Left lung (tissue), 10 donors: Measurements from ENCODE around the gene GRAP. TPM values are rescaled to one million over a fixed set of nuclear protein-coding genes. Genes with fewer than 3 reads are reported as not detected.

ENCODE experiments used
- ATAC-seq: fragments of 200-7000 bp; cut with Tn5 transposase; one replicate; pipeline ENCODE4 v1.9.1; 2020; ENCODE audit warnings: moderate library complexity
- DNase-seq, 4 donors: peaks; one replicate each; pipeline ENCODE4 v3.0.0-alpha.2; 2013 to 2020
- H3K27ac ChIP-seq, 2 donors: fragments of 200-600 bp; sonication (generic) in 1 of 2; one replicate each; pipeline versions ENCODE4 v1.5.0 to v1.8.0; 2020 to 2021
- H3K27me3 ChIP-seq, 2 donors: fragments of 200-600 bp; sonication (generic) in 1 of 2; one replicate each; pipeline versions ENCODE4 v1.5.0 to v1.8.0; 2020 to 2021
- H3K36me3 ChIP-seq, 2 donors: fragments of 200-600 bp; sonication (generic) in 1 of 2; one replicate each; pipeline versions ENCODE4 v1.5.0 to v1.8.0; 2020 to 2021
- H3K4me1 ChIP-seq, 2 donors: fragments of 200-600 bp; one replicate each; pipeline ENCODE4 v1.8.0; 2021
- H3K4me3 ChIP-seq, 2 donors: fragments of 200-600 bp; sonication (generic) in 1 of 2; one replicate each; pipeline versions ENCODE4 v1.5.0 to v1.8.0; 2020 to 2021; ENCODE audit warnings: mild to moderate bottlenecking in 1 of 2
- H3K9me3 ChIP-seq, 2 donors: fragments of 200-600 bp; sonication (generic) in 1 of 2; one replicate each; pipeline versions ENCODE4 v1.5.0 to v1.8.0; 2020 to 2021
- intact Hi-C, 2 donors: fragments of 100-400 bp; cut with DNase I; formaldehyde crosslinking; loops; one replicate each; pipeline versions ENCODE4 v1.11.2 to v1.14.2; 2022
- polyA plus RNA-seq, 6 donors: library from polyadenylated mRNA; unstranded; fragments of 120-200 nt; gene quantifications; one replicate each; pipeline ENCODE4 v1.2.1, GENCODE V29; 2013; ENCODE audit not compliant: insufficient read length in 6 of 6
- total RNA-seq, 2 donors: library from RNA; stranded (reverse); fragmentation: NEBNext Ultra II Directional; extraction: Animal tissue kit (Norgen Biotek cat#: 25700); gene quantifications; one replicate each; pipeline ENCODE4 v1.2.1, GENCODE V29; 2021
- TF ChIP-seq, protein P1 (sequence below), 2 donors: fragments of 200-600 bp; sonication (generic) in 1 of 2; IDR thresholded peaks; one replicate each; pipeline versions ENCODE4 v1.5.0 to v1.8.0; 2021; ENCODE audit warnings: antibody characterized with exemption in 2 of 2
- donor health status: DM: no; HTN: yes; CAD: no.
- donor health status: DM: no; HTN: no; CAD: no.

The GRAP gene
- total and polyA plus RNA-seq, 8 donors: 5.4 to 15.7 (median 12.6) TPM

DNA sequence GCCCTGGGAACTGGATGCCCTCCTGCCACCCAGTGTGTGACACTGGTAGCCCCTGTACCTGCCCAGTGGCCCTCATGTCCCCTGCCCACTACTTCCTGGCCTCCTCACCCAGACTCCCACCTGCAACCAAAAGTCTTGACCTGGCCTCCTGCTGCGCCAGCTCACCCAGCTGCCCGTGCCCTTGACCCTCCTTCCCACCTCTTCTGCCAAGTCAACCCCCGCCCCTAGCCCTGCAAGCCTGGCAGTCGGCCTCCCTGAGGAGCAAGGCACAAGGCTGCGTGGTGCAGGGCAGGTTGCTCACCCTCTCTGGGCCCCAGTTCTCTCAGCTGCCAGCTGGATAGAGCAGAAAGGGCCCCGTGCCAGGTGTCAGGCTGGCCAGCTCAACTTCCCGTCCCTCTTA is 29.9 kb downstream of the GRAP start:
- no peak for ATAC-seq
- H3K4me3 ChIP-seq: no peak overlapping the region
- intact Hi-C loops: no loop called here
- H3K27me3 ChIP-seq: no peaks in the 10 kb centered on the region
- H3K9me3 ChIP-seq: no peaks in the 10 kb centered on the region
- H3K4me1 ChIP-seq: no peaks in the 10 kb centered on the region
- TF ChIP-seq, protein P1, sequence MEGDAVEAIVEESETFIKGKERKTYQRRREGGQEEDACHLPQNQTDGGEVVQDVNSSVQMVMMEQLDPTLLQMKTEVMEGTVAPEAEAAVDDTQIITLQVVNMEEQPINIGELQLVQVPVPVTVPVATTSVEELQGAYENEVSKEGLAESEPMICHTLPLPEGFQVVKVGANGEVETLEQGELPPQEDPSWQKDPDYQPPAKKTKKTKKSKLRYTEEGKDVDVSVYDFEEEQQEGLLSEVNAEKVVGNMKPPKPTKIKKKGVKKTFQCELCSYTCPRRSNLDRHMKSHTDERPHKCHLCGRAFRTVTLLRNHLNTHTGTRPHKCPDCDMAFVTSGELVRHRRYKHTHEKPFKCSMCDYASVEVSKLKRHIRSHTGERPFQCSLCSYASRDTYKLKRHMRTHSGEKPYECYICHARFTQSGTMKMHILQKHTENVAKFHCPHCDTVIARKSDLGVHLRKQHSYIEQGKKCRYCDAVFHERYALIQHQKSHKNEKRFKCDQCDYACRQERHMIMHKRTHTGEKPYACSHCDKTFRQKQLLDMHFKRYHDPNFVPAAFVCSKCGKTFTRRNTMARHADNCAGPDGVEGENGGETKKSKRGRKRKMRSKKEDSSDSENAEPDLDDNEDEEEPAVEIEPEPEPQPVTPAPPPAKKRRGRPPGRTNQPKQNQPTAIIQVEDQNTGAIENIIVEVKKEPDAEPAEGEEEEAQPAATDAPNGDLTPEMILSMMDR (IDR thresholded peaks at IDR 0.05): no peak
- no peak overlapping the region for H3K27ac ChIP-seq
- peak in 1 of 4 donors; percentile 57 for DNase-seq
- H3K36me3 ChIP-seq: no peaks in the 10 kb centered on the region

DNA sequence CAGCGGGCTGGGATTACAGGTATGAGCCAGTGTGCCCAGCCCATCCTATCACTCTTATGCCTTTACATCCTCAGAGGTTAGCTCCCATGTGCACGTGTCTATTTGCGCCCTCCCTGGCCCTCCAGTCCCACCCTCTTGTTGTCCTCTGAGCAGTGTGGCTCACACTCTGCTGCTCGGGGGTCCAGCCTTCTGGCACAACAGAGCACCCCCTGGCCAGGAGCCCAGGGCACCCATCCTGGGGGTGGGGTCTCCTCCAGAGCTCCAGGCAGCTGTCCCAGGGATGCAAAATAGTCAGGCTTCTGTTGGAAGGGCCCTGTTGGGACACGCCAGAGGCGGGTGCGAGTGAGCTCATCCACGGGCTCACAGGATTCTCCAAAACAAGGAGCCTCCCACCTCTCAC is 30.5 kb downstream of the GRAP start:
- Histone ChIP-seq H3K9me3 (no peaks in the 10 kb centered on the region), H3K4me3 (no peak overlapping the region), H3K27me3 (no peaks in the 10 kb centered on the region), H3K36me3 (no peaks in the 10 kb centered on the region), H3K4me1 (no peaks in the 10 kb centered on the region), H3K27ac (no peak overlapping the region)
- ATAC-seq: no peak
- TF ChIP-seq, protein P1 (IDR thresholded peaks at IDR 0.05): no peak
- intact Hi-C loops: no loop called here
- DNase-seq: peak in 1 of 4 donors; percentile 31

DNA sequence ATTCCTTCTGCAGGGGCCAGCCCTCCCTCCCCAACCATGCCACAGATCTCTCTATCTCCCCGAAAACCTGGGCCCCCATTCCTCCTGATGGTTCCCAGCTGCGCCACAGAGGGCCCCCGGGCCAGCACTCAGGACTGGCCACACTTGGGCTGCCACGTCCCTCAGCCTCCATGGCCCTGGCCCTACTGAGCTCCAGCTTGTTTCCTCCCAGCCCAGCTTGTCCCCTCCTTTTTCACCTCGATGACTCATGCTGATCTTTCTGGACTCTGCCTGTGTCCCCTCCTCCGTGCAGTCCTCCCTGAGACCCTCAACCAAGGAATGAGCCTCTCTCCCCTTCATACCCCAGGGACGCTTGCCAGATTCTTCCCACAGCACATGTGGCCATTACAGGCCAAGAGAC is 31.3 kb downstream of the GRAP start:
- Histone ChIP-seq H3K4me3 (no peak overlapping the region), H3K36me3 (no peaks in the 10 kb centered on the region), H3K9me3 (no peaks in the 10 kb centered on the region), H3K27ac (no peak overlapping the region), H3K4me1 (no peaks in the 10 kb centered on the region), H3K27me3 (no peaks in the 10 kb centered on the region)
- peak in 1 of 4 donors; percentile 61 for DNase-seq
- ATAC-seq: no peak
- TF ChIP-seq, protein P1 (IDR thresholded peaks at IDR 0.05): no peak
- intact Hi-C loops: no loop called here

DNA sequence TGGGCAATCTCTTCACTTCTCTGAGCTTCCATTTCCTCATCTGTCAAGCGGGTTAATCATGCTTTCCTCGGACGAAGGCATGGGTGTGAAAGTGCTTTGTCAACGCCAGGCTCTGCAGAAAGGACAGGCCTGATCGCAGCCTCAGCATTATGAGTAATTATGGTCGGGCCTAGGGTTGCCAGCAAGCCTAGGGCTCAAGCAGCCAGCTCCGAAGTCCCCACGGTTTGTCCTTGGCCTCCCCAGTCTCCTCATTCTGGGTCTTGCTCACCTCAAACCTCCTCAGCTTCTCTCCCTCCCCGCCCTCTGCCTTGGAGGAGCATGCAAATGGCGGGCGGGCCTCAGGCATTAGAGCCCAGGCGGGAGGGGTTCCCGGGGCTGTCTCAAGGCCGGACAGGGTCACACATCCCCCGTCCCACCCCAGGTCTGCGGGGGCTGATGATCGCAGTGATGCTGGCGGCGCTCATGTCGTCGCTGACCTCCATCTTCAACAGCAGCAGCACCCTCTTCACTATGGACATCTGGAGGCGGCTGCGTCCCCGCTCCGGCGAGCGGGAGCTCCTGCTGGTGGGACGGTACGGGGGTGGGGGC is 32.0 kb downstream of the GRAP start:
- intact Hi-C loops: no loop called here
- no peaks in the 10 kb centered on the region for H3K36me3 ChIP-seq
- H3K27ac ChIP-seq: no peak overlapping the region
- H3K4me3 ChIP-seq: no peak overlapping the region
- DNase-seq: peak in 1 of 4 donors; percentile 62
- no peaks in the 10 kb centered on the region for H3K9me3 ChIP-seq
- TF ChIP-seq, protein P1 (IDR thresholded peaks at IDR 0.05): no peak
- no peaks in the 10 kb centered on the region for H3K27me3 ChIP-seq
- no peaks in the 10 kb centered on the region for H3K4me1 ChIP-seq
- no peak for ATAC-seq

DNA sequence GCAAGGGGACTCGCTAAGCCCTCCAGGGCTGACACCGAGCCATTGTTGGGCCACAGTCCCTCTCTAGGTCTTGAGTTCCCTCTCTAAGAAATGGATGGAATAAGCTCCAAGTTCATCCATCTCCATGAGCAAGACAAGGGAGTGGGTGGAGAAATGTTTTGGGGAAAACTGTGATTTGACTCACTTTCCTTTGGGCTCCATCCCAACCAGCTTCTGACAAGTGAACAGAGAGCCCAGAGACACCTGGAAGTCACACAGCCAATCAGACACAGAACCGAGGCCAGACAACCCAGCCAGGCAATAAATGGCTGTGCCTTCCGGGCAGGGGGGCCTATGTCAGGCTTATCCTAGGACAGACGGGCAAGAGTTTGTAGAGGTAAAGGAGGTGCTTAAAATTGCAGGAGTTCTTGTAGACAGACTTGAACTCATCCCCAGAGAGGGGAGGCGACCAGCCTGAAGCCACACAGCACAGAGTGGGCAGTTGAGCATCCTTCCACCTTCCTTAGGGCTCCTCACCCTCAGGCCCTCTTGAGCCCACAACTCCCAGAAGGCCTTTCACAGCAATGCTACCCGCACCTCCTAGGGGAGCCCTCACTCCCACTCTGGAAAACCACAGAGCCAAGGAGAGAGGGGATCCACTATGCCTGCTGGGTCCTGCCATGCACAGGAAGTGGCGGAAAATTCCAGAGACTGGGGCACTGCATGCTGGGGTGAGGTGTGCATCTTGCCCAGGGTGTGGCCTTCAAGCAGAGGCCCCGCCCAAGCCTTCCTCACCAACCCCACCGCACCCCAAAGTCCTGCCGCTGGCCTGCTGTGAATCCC is 32.7 kb downstream of the GRAP start:
- peak in 1 of 4 donors; percentile 31 for DNase-seq
- intact Hi-C loops: no loop called here
- H3K27me3 ChIP-seq: no peaks in the 10 kb centered on the region
- no peaks in the 10 kb centered on the region for H3K4me1 ChIP-seq
- no peak for ATAC-seq
- H3K36me3 ChIP-seq: no peaks in the 10 kb centered on the region
- H3K27ac ChIP-seq: no peak overlapping the region
- H3K9me3 ChIP-seq: no peaks in the 10 kb centered on the region
- TF ChIP-seq, protein P1 (IDR thresholded peaks at IDR 0.05): no peak
- no peak overlapping the region for H3K4me3 ChIP-seq
